ENCODE results near the gene HS3ST3A1. TPM values are rescaled to one million over a fixed set of nuclear protein-coding genes. Genes with fewer than 3 reads are reported as not detected.

HS3ST3A1 gene
- total RNA-seq, 1 donor from 2014 or later: 1.1 TPM

GRCh38 chr17:13542636-13543035, 59.1 kb downstream of the HS3ST3A1 start:
- DNase-seq: no peak
- H3K36me3 Mint-ChIP-seq (ENCODE audit: unreplicated experiment): peaks cover 5% of the 10 kb centered on the region
- no peak overlapping the region for H3K27ac Mint-ChIP-seq (ENCODE audit: unreplicated experiment)
- H3K4me3 Mint-ChIP-seq (ENCODE audit: unreplicated experiment): no peak overlapping the region
- no peaks in the 10 kb centered on the region for H3K4me1 Mint-ChIP-seq (ENCODE audit: low read depth, unreplicated experiment)
- no peaks in the 10 kb centered on the region for H3K9me3 Mint-ChIP-seq (ENCODE audit: unreplicated experiment)
- TF ChIP-seq CTCF (IDR thresholded peaks at IDR 0.05; ENCODE audit: partially characterized antibody, unreplicated experiment): no peak
- H3K27me3 Mint-ChIP-seq (ENCODE audit: unreplicated experiment): no peaks in the 10 kb centered on the region

DNA sequence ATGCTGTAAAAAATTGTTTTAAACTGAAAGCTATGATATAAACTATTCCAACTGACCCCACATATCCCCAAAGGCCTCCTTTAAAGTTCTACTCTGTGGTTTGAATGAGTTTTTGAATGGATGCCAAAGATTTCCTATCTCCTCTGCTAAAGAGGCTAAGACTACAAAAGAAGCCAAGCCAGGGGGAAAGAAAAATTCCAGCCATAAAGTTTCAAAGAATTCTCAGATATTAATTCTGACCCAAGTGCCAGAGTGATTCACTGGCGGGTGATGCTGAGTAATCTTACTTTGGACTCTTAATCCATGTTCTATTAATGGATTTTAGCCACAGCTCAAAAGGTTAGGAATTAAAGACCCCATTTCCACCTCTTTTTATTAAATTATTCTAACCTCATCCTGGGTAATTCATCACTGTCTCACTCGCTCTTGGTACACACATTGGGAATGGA, 60.7 kb downstream of the HS3ST3A1 start:
- H3K4me3 Mint-ChIP-seq (ENCODE audit: unreplicated experiment): no peak overlapping the region
- no peak for DNase-seq
- no peaks in the 10 kb centered on the region for H3K9me3 Mint-ChIP-seq (ENCODE audit: unreplicated experiment)
- no peaks in the 10 kb centered on the region for H3K4me1 Mint-ChIP-seq (ENCODE audit: low read depth, unreplicated experiment)
- H3K27me3 Mint-ChIP-seq (ENCODE audit: unreplicated experiment): no peaks in the 10 kb centered on the region
- no peak overlapping the region for H3K27ac Mint-ChIP-seq (ENCODE audit: unreplicated experiment)
- peaks cover 5% of the 10 kb centered on the region for H3K36me3 Mint-ChIP-seq (ENCODE audit: unreplicated experiment)
- no peak for TF ChIP-seq CTCF (IDR thresholded peaks at IDR 0.05; ENCODE audit: partially characterized antibody, unreplicated experiment)

GRCh38 chr17:13540546-13540945, 61.2 kb downstream of the HS3ST3A1 start:
- Mint-ChIP-seq H3K27ac (ENCODE audit: unreplicated experiment) (no peak overlapping the region), H3K27me3 (ENCODE audit: unreplicated experiment) (no peaks in the 10 kb centered on the region), H3K36me3 (ENCODE audit: unreplicated experiment) (peaks cover 5% of the 10 kb centered on the region), H3K9me3 (ENCODE audit: unreplicated experiment) (no peaks in the 10 kb centered on the region), H3K4me1 (ENCODE audit: low read depth, unreplicated experiment) (no peaks in the 10 kb centered on the region), H3K4me3 (ENCODE audit: unreplicated experiment) (no peak overlapping the region)
- TF ChIP-seq CTCF (IDR thresholded peaks at IDR 0.05; ENCODE audit: partially characterized antibody, unreplicated experiment): no peak
- DNase-seq: no peak

GRCh38 chr17:13539421-13539820, 62.3 kb downstream of the HS3ST3A1 start:
- Mint-ChIP-seq H3K36me3 (ENCODE audit: unreplicated experiment) (peaks cover 5% of the 10 kb centered on the region), H3K4me3 (ENCODE audit: unreplicated experiment) (no peak overlapping the region), H3K9me3 (ENCODE audit: unreplicated experiment) (no peaks in the 10 kb centered on the region), H3K27me3 (ENCODE audit: unreplicated experiment) (no peaks in the 10 kb centered on the region), H3K4me1 (ENCODE audit: low read depth, unreplicated experiment) (no peaks in the 10 kb centered on the region), H3K27ac (ENCODE audit: unreplicated experiment) (no peak overlapping the region)
- TF ChIP-seq CTCF (IDR thresholded peaks at IDR 0.05; ENCODE audit: partially characterized antibody, unreplicated experiment): no peak
- no peak for DNase-seq

GRCh38 chr17:13538841-13539411, 62.8 kb downstream of the HS3ST3A1 start:
- H3K27ac Mint-ChIP-seq (ENCODE audit: unreplicated experiment): no peak overlapping the region
- H3K4me3 Mint-ChIP-seq (ENCODE audit: unreplicated experiment): no peak overlapping the region
- no peak for DNase-seq
- H3K4me1 Mint-ChIP-seq (ENCODE audit: low read depth, unreplicated experiment): no peaks in the 10 kb centered on the region
- no peaks in the 10 kb centered on the region for H3K27me3 Mint-ChIP-seq (ENCODE audit: unreplicated experiment)
- no peaks in the 10 kb centered on the region for H3K9me3 Mint-ChIP-seq (ENCODE audit: unreplicated experiment)
- no peak for TF ChIP-seq CTCF (IDR thresholded peaks at IDR 0.05; ENCODE audit: partially characterized antibody, unreplicated experiment)
- peaks cover 7% of the 10 kb centered on the region for H3K36me3 Mint-ChIP-seq (ENCODE audit: unreplicated experiment)

Data from glutamatergic neuron (in vitro differentiated cells).